Activated T-cell treated with anti-CD3 and anti-CD28 coated beads, Interleukin-2, amount 50 U/mL, for 24 hours (primary cell): ENCODE measurements around the gene FAM20C.

ENCODE experiments used
- DNase-seq: peaks from one replicate; pipeline ENCODE4 v3.0.0-alpha.2; 2020
- H3K27ac Mint-ChIP-seq: 2 replicates; pipeline ENCODE4 v1.8.0; 2020; ENCODE audit warnings: mild to moderate bottlenecking, mixed read lengths
- H3K27me3 Mint-ChIP-seq: 2 replicates; pipeline ENCODE4 v1.8.0; 2020; ENCODE audit warnings: mixed read lengths
- H3K36me3 Mint-ChIP-seq: 2 replicates; pipeline ENCODE4 v1.8.0; 2020; ENCODE audit warnings: low read depth, mixed read lengths
- H3K4me1 Mint-ChIP-seq: 2 replicates; pipeline ENCODE4 v1.8.0; 2020; ENCODE audit warnings: low read depth, mixed read lengths
- H3K4me3 Mint-ChIP-seq: 2 replicates; pipeline ENCODE4 v1.8.0; 2020; ENCODE audit warnings: mild to moderate bottlenecking, moderate library complexity, mixed read lengths
- H3K9me3 Mint-ChIP-seq: 2 replicates; pipeline ENCODE4 v1.8.0; 2020; ENCODE audit warnings: mixed read lengths

Gene FAM20C

GRCh38 chr7:190196-190595 lies 2.2 kb upstream of the FAM20C start:
- H3K4me1 Mint-ChIP-seq, result peaks cover 3% of the 10 kb centered on the region
- H3K27ac Mint-ChIP-seq, result no peak overlapping the region
- H3K4me3 Mint-ChIP-seq, result no peak overlapping the region
- peaks cover 42% of the 10 kb centered on the region for H3K27me3 Mint-ChIP-seq
- H3K9me3 Mint-ChIP-seq, result no peaks in the 10 kb centered on the region
- no peaks in the 10 kb centered on the region for H3K36me3 Mint-ChIP-seq
- DNase-seq, result no peak

DNA sequence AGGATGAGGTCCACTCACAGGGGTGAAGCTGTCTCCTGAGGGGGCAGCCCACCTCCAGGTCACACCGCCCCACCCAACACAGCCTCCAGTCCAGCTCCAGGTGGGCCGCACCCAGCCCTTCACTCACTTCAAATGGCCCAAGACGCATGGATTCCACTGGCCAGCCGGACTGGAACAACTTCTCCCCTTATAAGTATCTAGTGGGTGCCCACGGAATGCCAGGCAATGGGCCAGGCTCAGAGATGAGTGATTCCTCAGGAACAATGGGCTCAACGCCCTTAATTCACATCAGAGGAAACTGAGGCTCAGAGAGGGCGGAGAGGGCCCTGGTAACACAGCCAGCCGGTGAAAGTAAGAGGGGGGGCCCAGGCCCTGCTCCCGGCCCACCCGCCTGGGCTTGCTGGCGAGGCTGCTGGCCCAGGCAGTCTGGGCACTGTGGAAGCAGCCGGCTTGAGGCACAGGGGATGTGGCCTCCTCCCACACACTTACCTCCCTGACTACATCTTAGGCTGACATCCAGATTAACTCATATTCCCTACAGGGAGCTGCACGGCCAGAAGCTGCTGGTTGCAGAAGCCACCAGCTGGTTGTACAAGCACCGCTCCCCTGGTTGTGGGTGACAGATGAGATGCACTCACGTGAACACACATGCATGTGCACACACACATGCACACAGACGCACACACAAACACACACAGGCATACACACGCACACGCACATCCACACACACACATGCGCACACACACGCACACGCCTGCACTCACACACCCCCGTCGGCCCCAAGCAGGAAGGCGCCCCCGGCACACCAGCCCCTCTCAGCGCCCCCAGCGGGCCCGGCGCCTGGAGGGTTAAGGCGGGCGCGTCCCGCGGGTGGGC lies 1.0 kb upstream of the FAM20C start:
- H3K27ac Mint-ChIP-seq, result no peak overlapping the region

DNA sequence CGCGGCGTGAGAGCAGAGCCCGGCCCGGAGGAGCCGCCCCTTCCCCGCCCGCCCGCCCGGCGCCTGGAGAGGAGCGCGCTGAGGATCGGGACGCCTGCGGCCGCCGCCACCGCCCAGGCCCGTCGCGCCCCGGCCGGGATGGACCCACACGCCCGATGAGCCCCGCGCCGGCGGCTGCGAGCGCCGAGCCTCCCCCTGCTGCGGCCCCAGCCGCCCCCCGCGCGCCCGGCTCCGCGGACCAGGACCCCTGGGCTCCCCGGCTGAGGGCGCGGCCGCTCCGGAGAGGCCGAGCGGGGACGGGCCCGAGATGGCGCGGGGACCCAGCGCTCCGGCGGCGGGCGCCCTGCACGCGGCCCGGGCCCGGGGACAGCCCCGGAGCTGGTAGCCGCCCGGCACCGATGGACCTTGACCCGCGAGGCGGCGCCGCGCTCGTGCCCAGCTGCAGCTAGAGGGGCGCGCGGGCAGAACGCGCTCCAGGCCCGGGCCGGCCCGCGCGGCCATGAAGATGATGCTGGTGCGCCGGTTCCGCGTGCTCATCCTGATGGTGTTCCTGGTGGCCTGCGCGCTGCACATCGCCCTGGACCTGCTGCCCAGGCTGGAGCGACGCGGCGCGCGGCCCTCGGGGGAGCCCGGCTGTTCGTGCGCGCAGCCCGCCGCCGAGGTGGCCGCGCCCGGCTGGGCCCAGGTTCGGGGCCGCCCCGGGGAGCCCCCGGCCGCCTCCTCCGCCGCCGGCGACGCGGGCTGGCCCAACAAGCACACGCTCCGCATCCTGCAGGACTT lies 520 bp downstream of the FAM20C start:
- Mint-ChIP-seq H3K4me1 (peaks cover 3% of the 10 kb centered on the region), H3K9me3 (no peaks in the 10 kb centered on the region), H3K36me3 (no peaks in the 10 kb centered on the region), H3K27ac (no peak overlapping the region), H3K4me3 (no peak overlapping the region), H3K27me3 (peaks cover 64% of the 10 kb centered on the region)
- peak; percentile 31 for DNase-seq

More for the DNA sequence above, 1.0 kb upstream of the FAM20C start:
- no peaks in the 10 kb centered on the region for H3K36me3 Mint-ChIP-seq
- peaks cover 54% of the 10 kb centered on the region for H3K27me3 Mint-ChIP-seq
- no peaks in the 10 kb centered on the region for H3K9me3 Mint-ChIP-seq
- H3K4me1 Mint-ChIP-seq, result peaks cover 3% of the 10 kb centered on the region
- peak overlapping the region; percentile 68 for H3K4me3 Mint-ChIP-seq
- DNase-seq, result no peak

DNA sequence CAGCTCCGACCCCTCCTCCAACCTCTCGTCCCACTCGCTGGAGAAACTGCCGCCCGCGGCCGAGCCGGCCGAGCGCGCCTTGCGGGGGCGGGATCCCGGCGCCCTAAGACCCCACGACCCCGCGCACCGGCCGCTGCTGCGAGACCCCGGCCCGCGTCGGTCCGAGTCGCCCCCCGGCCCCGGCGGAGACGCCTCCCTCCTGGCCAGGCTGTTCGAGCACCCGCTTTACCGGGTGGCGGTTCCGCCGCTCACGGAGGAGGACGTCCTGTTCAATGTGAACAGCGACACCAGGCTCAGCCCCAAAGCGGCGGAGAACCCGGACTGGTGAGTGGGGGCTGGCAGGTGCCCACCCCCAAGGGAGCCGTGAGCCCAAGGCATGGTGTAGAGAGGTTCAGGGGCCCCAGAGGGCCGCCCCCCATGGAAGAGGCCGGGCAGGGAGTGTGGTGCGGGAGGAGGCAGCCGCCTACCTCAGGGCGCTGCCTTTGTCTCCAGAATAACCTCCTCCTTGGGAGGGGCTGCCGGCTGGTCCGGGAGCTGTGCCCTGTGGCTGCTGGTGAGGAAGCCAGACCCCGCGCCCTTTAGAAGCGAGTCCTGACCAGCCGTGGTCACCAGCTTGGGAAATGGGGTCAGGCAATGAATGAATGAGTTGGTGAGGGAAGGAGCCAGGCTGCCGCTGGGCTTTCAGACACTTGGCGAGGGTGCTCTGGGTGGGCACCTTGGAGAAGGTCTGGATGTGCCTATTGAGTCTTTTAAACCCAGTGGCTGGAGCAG lies 1.3 kb downstream of the FAM20C start:
- no peaks in the 10 kb centered on the region for H3K36me3 Mint-ChIP-seq
- no peaks in the 10 kb centered on the region for H3K9me3 Mint-ChIP-seq
- peaks cover 66% of the 10 kb centered on the region for H3K27me3 Mint-ChIP-seq
- H3K27ac Mint-ChIP-seq, result no peak overlapping the region
- H3K4me1 Mint-ChIP-seq, result peaks cover 3% of the 10 kb centered on the region
- peak overlapping the region; percentile 25 for H3K4me3 Mint-ChIP-seq
- DNase-seq, result no peak

DNA sequence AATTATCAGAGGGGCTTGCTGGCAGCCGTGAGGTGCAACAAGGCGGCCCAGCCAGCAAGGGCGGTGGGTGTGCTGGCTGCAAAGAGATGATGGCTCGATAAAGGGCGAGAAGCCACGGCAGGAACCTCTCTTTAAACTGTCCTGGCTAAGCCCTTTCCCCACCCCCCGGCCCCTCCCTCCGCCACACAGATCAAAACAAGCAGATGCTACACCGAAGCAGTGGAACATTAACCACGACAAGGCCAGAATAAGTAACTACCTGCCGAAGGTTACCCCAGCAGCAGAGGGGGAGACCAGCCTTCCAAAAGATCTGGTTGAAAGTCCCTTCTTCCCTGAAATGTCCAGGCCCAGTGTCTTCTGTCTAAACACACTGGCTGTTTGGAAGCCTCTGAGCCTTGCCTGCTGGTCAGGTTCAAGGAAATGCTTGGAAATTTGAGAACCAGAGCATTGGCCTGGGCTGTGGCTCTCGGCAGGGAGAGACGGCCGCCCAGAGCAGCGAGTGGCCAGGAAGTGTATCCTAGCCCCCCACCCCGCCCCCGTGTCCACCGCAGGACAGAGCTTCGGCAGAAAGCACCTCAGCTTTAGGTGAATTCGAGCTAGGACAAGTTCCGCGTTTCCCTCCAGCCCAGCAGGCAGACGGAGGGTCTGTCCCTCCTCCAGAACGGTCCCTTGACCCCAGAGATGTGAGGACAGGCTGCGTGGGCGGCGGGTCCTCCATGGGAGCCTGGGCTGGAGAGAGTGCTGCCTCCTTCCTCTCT lies 2.1 kb downstream of the FAM20C start:
- Mint-ChIP-seq H3K4me3 (peak overlapping the region; percentile 25), H3K36me3 (no peaks in the 10 kb centered on the region), H3K27me3 (peaks cover 64% of the 10 kb centered on the region), H3K4me1 (peaks cover 3% of the 10 kb centered on the region), H3K27ac (no peak overlapping the region), H3K9me3 (no peaks in the 10 kb centered on the region)
- no peak for DNase-seq

GRCh38 chr7:195010-195829 lies 2.8 kb downstream of the FAM20C start:
- no peak for DNase-seq
- no peak overlapping the region for H3K4me3 Mint-ChIP-seq
- H3K27me3 Mint-ChIP-seq, result peaks cover 56% of the 10 kb centered on the region

GRCh38 chr7:195830-196128 lies 3.4 kb downstream of the FAM20C start:
- H3K9me3 Mint-ChIP-seq, result no peaks in the 10 kb centered on the region
- no peak overlapping the region for H3K27ac Mint-ChIP-seq
- no peak for DNase-seq
- no peaks in the 10 kb centered on the region for H3K36me3 Mint-ChIP-seq
- no peak overlapping the region for H3K4me3 Mint-ChIP-seq
- H3K27me3 Mint-ChIP-seq, result peaks cover 51% of the 10 kb centered on the region
- H3K4me1 Mint-ChIP-seq, result peaks cover 3% of the 10 kb centered on the region

More at GRCh38 chr7:195010-195829, 2.8 kb downstream of the FAM20C start:
- H3K9me3 Mint-ChIP-seq, result no peaks in the 10 kb centered on the region
- H3K4me1 Mint-ChIP-seq, result peaks cover 3% of the 10 kb centered on the region
- no peaks in the 10 kb centered on the region for H3K36me3 Mint-ChIP-seq
- no peak overlapping the region for H3K27ac Mint-ChIP-seq

DNA sequence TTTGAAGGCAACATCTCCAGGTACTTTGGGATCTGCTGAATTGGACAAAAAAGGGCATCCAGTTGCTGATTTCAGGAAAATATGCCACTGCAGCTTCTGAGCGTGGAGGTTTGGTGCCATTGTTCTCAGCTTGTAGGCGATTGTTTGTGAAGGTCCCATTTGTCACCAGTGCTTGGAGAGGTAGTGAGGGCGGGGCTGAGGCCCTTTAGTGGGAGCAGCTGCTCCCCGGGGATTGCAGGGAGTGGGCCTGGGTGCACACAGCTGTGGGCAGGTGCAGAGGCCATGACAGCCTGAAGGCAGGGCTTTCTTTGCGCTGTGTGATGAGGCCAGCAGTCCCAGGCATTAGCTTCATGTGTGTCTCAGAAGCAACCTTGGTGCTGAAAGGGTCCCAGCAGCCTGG lies 3.9 kb downstream of the FAM20C start:
- no peak overlapping the region for H3K27ac Mint-ChIP-seq
- H3K4me1 Mint-ChIP-seq, result peaks cover 3% of the 10 kb centered on the region
- no peaks in the 10 kb centered on the region for H3K9me3 Mint-ChIP-seq
- H3K36me3 Mint-ChIP-seq, result no peaks in the 10 kb centered on the region
- H3K27me3 Mint-ChIP-seq, result peaks cover 46% of the 10 kb centered on the region
- DNase-seq, result no peak
- no peak overlapping the region for H3K4me3 Mint-ChIP-seq

GRCh38 chr7:196778-197321 lies 4.5 kb downstream of the FAM20C start:
- no peak for DNase-seq
- Mint-ChIP-seq H3K36me3 (no peaks in the 10 kb centered on the region), H3K4me3 (no peak overlapping the region), H3K27me3 (peaks cover 41% of the 10 kb centered on the region), H3K4me1 (no peaks in the 10 kb centered on the region), H3K9me3 (no peaks in the 10 kb centered on the region), H3K27ac (no peak overlapping the region)

DNA sequence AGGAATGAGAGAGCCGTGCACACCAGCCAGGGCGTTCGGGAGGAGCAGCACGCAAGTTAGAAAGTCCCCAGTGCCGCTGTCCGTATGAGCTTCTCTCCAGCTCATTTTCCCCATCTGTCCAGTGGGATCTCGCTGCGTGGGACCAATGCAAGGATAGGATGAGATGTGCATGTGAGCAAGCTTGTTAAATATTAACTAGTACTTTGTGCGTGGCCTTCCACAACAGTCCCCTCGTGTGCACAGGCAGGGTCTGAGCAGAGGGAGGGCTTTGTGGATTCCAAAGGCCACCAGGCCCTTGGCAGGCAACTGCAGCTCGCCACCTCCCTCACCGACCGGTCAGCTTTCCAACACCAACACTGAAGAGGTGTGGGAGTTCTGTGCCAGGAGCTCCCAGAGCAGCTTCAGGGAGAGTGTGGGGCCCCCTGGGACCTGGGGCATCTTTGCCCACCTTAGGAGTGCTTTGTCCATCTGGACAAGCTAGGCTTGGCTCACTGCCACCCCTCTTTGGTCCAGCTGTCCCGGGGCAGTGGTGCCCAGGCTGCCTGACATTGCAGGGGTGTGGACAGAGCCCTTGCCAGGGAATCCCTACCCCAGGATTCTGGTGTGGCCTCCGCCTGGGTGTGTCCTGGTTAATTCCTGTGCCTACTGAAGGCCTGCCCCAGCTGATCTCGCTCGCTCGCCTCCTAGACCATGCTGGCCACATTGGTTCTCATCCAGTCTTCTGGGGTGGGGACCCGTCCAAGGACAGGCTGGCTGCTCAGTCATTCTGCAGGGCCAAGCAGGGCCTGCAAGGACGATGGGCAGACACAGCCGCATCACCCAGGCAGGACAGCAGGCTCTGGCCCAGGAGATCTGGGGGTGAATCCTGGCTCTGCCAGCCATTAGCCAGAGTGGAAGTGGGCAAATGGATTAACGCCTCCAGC lies 5.3 kb downstream of the FAM20C start:
- Mint-ChIP-seq H3K9me3 (no peaks in the 10 kb centered on the region), H3K36me3 (no peaks in the 10 kb centered on the region), H3K4me3 (no peak overlapping the region), H3K4me1 (no peaks in the 10 kb centered on the region), H3K27ac (no peak overlapping the region), H3K27me3 (peaks cover 41% of the 10 kb centered on the region)
- no peak for DNase-seq

DNA sequence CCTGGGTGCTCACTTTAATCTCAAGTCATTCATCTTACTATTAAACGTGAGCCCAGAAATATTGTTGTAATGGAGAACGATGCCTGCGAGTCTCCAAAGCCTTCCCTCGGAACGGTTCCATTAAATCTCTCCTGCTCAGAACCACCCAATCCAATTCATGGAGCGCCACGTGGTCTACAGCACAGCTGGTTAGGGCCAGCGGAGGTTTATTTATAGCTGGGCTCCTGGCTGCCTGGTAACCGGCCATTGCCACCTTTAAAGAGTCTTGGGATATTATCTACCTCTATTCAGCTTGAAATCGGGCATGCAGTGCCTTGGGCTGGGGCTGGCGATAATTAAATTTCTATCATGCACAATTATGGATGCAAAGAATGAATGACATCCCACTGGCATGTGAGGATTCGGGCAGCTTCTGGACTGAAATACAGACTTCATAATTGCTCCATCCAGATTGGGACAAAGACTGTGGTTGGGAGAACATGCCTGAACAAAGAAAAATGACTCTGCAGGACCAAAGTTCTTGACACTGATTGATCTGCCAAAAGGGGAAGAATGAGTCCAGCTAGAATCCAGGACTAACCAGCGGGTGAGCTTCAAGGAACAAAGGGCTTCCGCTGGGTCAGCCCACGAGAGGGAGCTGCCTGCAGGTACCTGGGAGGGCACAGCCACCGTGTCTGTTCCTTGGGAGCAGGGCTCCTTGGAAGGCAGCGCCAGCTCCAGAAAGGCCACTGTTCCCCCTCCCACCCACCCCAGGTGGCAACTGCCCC lies 7.3 kb downstream of the FAM20C start:
- no peaks in the 10 kb centered on the region for H3K9me3 Mint-ChIP-seq
- no peak overlapping the region for H3K27ac Mint-ChIP-seq
- H3K27me3 Mint-ChIP-seq, result peaks cover 29% of the 10 kb centered on the region
- no peak overlapping the region for H3K4me3 Mint-ChIP-seq
- no peak for DNase-seq
- H3K4me1 Mint-ChIP-seq, result no peaks in the 10 kb centered on the region
- H3K36me3 Mint-ChIP-seq, result no peaks in the 10 kb centered on the region

- H3K4me3 Mint-ChIP-seq, result no peak overlapping the region
Measured at GRCh38 chr7:200290-200689, 7.9 kb downstream of the FAM20C start.

More at GRCh38 chr7:200290-200689, 7.9 kb downstream of the FAM20C start:
- H3K27me3 Mint-ChIP-seq, result peaks cover 23% of the 10 kb centered on the region
- DNase-seq, result no peak
- no peak overlapping the region for H3K27ac Mint-ChIP-seq
- no peaks in the 10 kb centered on the region for H3K9me3 Mint-ChIP-seq
- no peaks in the 10 kb centered on the region for H3K4me1 Mint-ChIP-seq
- no peaks in the 10 kb centered on the region for H3K36me3 Mint-ChIP-seq
